HG03354 (cell line): Measurements from ENCODE around the gene SHROOM3.
A peak's percentile ranks its signal among the peaks of the same experiment; 100 is the strongest.
"Not testable (repeated sequence)": the region's sequence is repeated elsewhere in the genome, so short reads cannot be mapped to it uniquely, and the experiment has no call there.

ENCODE experiments used
- ATAC-seq: cut with Tn5 transposase; IDR thresholded peaks from one replicate; pipeline ENCODE4 v1.9.1; 2021; ENCODE audit warnings: mild to moderate bottlenecking; ENCODE audit not compliant: unreplicated experiment, poor library complexity, severe bottlenecking

Gene SHROOM3

DNA sequence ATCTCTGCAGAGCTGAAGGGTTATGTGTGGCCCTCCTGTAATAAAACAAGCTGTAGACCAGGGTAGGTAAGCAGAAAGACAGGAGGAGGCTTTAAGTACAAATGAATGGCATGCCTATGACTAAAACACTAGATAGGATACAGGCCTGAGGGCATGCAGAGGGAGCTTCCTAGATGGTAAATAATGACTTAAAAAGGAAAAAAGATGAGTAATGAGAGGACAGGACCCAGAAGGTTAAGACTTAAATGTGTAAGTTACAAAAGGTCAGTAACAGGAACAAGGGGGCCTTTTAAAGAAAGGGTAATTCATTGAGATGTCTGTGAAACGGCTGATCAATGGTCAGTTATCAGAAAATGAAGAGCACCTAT, 268.1 kb downstream of the SHROOM3 start:
- peak; percentile 5 for ATAC-seq

DNA sequence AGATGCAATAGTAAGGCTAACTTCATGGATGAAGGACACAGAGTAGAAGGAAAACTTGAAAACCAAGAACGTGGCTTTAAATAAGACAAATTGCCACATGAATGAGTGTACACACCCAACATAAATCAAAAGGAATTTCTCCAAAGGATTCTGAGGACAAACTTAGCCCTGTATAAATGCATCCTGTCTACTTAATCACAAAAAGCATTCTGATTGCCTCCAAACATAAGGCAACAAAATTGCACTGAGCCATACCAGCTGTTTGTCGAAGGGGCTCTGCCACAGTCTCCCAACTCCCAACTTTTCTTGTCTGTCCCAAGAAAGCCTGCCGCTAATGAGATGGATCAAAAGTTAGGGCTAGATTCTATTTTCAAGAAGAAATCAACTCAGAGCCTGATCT, 268.6 kb downstream of the SHROOM3 start:
- no peak for ATAC-seq

DNA sequence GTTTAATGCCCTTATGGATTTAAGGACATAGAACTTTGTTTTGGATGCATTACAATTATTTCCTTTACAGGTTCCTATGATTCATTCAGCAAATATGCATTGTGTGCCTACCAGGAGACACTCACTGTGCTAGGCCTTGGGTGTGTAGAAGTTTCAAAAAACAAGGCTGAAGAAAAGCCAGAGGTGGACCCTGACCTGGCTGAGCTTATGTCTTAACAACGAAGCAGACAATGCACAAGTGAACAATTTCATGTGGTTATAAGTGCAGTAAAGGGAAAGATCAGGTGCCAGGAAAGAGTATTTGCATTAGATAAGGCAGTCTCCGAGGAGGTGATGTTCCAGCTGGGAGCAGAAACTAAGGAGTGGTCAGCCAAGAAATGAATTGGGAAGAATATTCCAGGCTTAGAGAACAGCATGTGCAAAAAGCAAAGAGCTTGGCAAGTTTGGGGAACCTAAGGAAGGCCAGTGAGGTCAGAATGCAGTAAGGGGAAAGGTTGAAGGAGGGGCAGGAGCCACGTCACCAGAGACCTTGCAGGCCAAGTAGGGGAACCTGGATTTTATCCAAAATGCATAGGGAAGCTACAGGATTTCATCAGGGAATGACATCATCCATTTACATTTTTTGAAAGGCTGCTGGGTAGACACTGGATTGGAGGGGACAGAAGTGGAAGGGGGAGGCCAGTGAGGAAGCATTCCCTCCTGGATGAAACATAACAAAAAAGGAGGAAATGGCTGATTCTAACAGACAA, 269.3 kb downstream of the SHROOM3 start:
- ATAC-seq, result no peak

DNA sequence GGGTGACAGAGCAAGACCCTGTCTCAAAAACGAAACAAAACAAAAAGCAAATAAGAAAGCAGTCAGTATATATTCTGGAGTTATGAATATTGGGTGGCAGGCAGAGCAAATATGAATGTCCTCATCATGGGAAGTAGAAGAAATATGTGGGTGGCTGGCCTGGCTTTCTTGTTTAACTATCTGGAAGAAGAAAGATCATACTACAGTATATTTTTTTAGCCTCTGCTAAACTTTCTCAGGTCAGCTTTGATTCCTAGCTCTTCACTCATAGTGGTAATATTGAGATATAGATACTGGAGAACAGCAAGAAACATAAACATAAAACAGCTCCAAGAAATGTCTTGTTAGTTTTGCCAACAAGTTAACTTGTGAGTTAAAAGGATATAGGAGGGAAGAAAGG, 270.4 kb downstream of the SHROOM3 start:
- no peak for ATAC-seq

DNA sequence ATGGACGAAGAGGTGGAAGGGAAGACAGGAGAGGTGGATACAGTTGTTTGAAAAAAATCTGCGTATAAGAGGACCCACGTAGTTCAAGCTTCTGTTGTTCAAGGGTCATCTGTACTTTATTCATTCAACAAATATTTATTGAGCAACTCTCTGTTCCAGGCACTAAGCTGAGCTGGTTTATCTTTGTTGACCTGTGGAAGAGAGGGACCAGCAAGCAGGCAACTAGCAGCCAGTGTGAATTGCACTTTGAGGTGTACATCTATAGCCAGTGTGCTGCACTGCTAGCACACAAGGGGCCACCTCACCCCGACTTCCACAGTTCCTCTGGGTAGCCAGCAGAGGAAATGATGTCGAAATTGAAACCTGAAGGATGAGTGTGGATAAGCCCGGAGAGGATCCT, 271.6 kb downstream of the SHROOM3 start:
- ATAC-seq, result no peak

DNA sequence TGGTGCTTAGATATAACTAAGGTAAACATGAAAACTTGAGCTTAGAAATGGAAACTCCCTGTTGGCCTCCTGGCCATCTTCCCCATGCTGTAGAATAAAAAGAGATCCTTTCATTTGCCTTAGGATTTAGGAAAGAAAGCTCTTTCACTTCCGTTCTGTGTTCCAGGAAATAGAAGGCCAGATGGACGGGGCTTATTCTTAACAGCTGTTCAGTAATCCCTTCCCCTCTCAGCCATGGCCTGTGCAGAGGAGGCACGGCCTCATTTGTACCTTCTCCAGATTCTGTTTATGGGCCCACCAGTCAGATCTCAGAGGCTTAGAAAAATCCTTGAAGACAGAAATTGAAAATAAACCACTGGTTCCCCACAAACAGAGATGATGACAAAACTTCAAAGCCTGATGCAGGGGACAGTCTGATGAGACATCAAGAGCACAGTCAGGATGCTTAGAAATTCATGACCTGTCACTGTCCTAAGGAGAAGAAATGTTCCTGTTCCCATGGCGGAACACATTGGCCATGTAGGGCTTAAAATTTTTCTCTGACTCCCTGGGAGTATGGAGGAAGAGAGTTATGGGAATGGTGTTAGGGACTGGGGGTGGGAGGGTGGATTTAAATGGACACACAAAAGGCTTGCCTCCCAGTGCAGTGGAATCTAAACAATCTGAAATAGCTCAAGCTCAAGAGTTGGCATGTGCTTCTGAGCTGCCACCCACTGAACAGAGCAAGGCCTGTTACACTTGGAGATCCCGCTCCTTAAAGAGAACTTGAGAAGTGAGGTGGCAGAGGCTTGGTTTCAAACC, 274.1 kb downstream of the SHROOM3 start:
- ATAC-seq, result no peak

DNA sequence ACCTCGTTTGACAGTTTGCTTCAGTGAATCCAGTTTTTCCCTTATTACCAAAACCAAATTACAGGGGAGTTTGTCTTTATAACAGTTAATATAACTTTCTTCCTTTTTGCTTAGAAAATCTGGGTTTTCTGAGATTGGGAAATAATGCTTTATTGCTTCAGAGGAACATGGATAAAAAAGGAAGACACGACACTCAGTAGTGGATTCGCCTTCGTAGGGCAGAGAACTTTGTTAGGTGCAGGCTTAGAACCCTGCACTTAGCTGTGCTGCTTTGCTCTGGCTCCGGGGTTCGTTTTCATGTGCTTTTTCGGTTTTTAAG, 274.7 kb downstream of the SHROOM3 start:
- ATAC-seq, result no peak

DNA sequence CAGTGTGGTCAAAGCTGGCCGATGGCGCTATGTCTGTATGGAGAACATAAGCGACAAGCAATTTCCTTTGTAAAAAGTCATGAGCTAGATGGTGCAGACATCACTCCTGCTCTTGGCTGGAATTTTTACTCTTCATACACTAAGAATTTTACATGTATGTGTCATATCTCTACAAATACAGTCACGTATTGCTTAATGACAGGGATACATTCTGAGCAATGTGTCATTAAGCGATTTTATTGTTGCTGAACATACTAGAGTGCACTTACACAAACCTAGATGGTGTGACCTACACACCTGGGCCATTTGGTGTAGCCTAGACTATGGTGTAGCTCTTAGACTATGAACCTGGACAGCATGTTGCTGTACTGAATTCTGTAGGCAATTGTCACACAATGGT, 277.5 kb downstream of the SHROOM3 start:
- ATAC-seq, result no peak

DNA sequence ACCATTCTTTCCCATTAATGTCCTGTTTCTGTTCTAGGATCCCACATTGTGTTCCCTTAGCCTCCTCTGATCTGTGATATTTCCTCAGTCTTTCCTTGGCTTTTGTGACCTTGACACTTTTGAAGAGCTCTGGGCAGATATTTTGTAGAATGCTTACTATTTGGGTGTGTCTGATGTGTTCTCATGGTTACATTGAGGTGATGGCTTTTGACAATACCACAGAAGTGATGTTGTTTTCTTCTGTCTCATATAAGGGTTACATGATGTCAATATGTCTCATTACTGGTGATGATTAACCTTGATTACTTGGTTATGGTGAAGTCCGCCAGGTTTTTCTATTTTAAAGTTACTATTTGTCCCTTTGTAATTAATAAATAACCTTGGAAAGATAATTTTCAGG, 279.2 kb downstream of the SHROOM3 start:
- peak; percentile 78 for ATAC-seq

DNA sequence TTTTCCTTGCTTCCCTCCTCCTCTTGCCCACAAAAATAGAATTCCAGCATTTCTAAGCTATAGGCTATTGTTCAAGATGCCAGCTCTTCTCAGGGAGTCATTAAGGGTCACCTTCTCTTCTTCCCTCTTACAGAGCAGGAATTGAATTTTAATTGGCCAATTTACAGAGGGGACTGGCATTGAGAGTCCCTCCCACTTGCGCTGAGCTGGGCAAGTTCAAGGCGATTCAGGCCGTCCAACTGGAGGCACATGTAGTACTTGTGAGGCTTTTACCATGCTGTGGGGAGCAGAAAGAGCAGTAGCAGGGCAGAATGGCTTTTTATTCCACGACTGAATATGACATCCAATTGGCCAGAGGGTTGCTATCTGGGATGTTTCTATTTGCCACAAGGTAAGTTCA, 281.0 kb downstream of the SHROOM3 start:
- ATAC-seq, result no peak

DNA sequence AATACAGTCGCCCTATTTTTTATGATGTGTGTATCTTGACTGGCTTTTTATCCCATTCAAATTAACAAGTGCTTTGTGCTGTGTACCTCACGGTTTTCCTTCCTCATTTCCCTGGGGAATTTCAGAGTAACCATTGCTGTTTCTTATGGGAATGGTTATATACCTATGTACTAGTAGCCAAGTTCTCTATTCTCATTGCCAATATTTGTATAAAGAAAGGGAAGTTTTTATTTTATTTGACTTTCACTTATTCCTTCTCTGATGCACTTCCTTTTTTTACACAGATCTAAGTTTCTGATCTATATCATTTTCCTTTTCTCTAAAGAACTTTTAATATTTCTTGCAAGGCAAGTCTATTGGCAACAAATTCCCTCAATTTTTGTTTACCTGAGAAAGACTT, 281.6 kb downstream of the SHROOM3 start:
- no peak for ATAC-seq

DNA sequence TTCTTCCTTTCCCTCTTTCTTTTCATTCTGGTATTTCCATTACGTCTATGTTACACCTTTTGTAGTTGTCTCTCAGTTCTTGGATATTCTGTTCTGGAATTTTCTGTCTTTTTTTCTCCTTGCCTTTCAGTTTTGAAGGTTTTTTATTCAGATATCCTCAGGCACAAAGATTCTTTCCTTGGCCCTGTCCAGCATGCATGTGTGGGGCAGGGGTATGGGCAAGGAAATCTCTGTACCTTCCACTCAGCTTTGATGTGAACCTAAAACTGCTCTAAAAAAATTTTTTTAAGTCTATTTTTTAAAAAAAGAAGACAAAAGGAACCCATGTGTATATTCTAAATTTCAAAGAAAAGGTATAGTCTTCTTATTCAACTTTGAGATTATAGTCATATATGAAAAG, 282.4 kb downstream of the SHROOM3 start:
- no peak for ATAC-seq

DNA sequence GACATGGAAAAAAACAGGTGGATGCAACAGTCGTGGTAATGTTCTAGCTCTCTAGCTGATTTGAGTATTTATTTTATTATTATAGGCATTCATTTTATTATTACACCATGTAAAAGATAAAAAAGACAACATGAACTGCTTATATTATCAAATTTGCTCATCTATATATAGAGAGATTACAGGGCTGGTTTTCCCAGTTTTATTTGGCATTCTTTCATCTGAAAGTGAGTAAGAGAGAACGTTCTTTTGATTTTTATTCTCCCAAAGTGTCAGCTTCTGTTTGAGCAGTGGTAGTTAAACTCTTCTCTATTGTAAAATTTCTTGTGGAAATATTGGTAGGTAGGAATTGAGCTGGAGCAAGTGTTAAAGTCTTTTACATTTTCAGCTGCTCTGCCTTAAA, 283.0 kb downstream of the SHROOM3 start:
- ATAC-seq, result no peak

DNA sequence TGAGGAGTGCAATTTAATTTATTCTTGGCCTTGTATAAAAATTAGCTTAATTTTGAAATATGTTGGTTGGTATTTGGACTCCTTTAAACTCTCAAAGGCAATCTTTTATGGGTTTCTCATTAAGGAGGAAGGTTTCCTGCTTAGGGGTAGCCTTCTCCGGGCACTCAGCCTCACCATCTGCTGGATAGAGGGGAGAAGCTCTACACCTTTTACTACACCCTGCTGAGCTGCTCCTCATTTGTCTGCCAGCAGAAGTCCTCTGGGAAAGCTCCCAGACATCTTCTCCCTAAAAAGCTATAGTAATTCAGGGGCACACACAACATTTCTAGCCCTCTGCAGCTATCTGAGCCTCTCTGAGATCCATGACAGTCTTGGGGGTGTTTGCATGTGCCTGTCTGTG, 283.8 kb downstream of the SHROOM3 start:
- no peak for ATAC-seq

DNA sequence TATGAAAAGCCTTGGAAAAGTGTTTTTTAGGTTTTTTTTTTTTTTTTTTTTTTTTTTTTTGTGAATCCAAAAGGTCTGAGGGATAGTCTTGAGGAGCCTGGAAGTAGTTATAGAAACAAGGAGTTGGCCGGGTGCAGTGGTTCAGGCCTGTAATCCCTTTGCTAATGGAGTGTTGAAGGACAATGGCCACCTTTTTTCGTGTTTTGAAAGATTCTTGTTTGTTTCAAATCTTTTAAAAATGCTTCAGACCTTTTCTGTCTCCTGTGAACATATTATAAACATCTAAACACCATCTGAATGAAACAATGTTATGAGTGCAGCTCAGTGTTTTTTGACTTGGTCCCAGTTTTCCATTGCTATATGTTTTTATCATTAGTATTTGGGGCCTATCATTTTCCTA, 285.1 kb downstream of the SHROOM3 start:
- ATAC-seq, result no peak

DNA sequence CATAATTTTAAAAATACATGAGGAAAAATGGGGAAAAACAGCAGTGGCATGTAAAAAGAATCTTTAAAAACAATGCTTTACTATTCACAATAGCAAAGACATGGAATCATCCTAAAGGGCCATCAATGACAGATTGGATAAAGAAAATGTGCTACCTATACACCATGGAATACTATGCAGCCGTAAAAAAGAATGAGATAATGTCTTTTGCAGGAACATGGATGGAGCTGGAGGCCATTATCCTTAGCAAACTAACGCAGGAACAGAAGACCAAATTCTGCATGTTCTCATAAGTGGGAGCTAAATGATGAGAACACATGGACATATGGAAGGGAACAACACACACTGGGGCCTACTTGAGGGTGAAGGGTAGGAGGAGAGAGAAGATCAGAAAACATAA, 287.1 kb downstream of the SHROOM3 start:
- ATAC-seq, result not testable (repeated sequence)

DNA sequence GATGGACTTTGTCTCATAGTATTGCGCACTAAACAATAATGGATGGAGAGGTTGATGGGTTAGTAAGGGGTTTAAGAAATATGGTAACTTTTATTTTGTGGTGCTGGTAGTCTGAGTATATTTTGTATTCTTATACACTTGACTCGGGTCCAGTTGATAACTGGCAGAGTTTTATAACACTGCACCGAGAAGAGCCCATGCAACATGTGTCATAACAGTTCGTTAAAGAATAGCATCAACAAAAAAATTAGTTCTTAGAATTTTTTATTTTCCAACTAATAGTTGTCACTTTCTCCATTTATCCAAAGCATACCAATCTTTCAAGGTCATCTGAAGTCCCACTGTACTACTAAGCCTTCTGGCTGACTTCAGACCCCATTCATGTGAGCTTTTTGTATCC, 287.8 kb downstream of the SHROOM3 start:
- no peak for ATAC-seq

DNA sequence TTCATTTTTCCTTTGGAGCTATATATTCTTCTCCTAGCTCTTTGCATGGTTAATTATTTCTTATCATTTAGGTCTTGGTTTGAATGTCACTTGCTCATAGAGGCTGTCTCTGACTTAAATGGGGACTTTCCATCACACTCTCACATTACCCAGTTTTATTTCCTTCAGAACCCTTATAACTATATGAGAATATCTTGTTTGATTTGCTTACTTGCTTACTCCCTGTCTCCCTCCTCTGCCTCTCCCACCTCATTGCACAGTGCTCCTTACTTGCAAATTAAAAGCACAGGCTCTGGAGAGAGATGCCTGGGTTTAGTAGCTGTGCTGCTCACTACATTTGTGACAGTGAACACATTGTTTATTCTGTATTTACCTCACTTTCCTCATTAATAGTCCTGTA, 288.3 kb downstream of the SHROOM3 start:
- no peak for ATAC-seq

DNA sequence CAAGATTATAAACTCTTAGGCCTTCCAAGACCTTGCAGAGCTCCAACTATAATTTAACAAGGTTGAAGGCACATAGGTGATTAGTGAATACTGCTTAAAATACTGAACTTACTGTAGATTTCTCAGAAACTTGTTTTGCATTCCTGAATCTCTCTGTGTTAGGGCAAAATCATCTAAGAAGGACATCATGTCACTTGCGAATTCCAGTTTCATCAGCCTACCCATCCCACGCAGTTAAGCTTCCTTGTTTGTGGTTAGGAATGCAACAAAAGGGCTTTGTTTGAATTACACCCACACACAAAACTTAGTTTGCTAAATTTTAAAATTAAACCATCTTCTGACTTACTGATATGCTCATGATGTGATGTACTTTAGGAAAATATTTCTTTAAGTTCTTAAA, 288.9 kb downstream of the SHROOM3 start:
- ATAC-seq, result no peak

DNA sequence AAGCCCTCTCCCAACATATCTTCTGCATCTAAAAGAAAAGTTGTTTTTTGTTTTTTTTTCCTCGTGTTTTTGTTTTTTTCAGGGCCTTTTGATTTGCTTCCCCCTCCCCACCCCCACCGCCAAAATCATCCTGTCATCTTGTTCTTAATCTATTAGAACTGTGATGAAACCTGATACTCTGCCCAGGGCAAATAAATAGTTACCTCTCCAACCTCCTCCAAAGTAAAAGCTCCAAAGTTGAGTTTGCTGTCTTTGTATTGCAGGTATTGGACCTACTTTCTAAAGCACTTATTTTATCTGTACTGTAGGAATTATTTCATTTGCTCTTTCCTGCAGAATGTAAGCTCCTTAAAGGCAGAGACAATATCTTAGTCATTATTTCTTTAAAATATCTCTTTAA, 290.0 kb downstream of the SHROOM3 start:
- no peak for ATAC-seq

DNA sequence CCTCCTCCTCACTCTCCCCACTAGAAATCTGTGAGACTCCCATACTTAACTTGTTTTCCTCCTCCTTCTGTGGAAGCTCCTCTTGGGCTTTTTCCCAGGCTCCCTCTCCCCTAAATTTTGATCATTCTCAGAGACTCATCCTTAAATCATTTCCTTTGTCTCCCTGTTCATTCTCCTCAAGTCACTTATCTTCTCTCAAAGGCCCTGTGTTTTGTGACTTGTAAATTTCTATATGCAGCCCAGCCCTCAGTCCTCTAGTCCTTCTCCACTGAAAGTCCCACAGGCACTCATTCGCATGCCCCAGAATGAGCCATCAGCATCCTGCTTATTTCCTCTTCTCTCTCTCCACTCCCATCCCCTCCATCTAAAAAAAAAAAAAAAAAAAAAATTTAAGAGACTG, 291.1 kb downstream of the SHROOM3 start:
- ATAC-seq, result no peak

DNA sequence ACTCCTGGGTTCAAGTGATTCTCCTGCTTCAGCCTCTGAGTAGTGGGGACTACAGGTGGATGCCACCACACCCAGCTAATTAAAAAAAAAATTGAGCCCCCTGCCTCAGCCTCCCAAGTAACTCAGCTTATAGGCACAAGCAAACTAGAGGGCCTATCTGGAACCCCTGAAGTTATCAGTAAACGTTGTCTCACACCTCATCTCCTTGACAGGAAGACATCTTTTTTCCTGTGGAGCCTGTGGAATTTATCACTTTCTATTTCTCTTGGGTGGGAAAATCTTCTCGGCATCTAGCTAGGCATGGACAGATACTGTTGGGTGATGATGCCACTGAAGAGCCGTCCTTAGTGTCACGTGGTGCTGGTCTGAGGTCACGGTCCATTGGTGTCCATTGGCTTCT, 291.6 kb downstream of the SHROOM3 start:
- ATAC-seq, result no peak
